Esophagus mucosa (tissue), 1 donor: ENCODE results near the gene OR51G2. TPM values are rescaled to one million over a fixed set of nuclear protein-coding genes. Genes with fewer than 3 reads are reported as not detected.

Experiments used
- total RNA-seq: library from RNA; stranded (reverse); gene quantifications from one replicate; pipeline ENCODE4 v1.2.4, GENCODE V29; 2023
- donor health status: DM: yes; HTN: yes; CAD: no.

The OR51G2 gene
- total RNA-seq, 1 donor from 2014 or later: not detected

Other genes with a start within 250 kb of the OR51G2 start
- gene OR51E2, start 221.5 kb downstream of the OR51G2 start, total RNA-seq: not detected
- not detected for gene MMP26, start 214.6 kb downstream of the OR51G2 start, total RNA-seq
- not detected for gene OR51F1, start 149.4 kb downstream of the OR51G2 start, total RNA-seq
- not detected for gene OR52R1, start 115.0 kb downstream of the OR51G2 start, total RNA-seq
- not detected for gene OR51F2, start 98.0 kb downstream of the OR51G2 start, total RNA-seq
- not detected for gene OR51S1, start 70.1 kb downstream of the OR51G2 start, total RNA-seq
- not detected for gene OR51T1, start 37.5 kb downstream of the OR51G2 start, total RNA-seq
- gene OR51A7, start 15.6 kb downstream of the OR51G2 start, total RNA-seq: not detected
- not detected for gene OR51G1, start 5.0 kb upstream of the OR51G2 start, total RNA-seq
- gene OR51A4, start 28.3 kb upstream of the OR51G2 start, total RNA-seq: not detected
- gene OR51A2, start 36.4 kb upstream of the OR51G2 start, total RNA-seq: not detected
- not detected for gene OR51L1, start 75.5 kb upstream of the OR51G2 start, total RNA-seq
- gene OR52J3, start 127.2 kb upstream of the OR51G2 start, total RNA-seq: not detected
- gene OR52E2, start 140.3 kb upstream of the OR51G2 start, total RNA-seq: not detected
- not detected for gene OR52E1, start 150.2 kb upstream of the OR51G2 start, total RNA-seq
- gene OR52A5, start 219.0 kb upstream of the OR51G2 start, total RNA-seq: not detected
- not detected for gene OR52A1, start 235.4 kb upstream of the OR51G2 start, total RNA-seq